K562 (cell line): Measurements from ENCODE around the gene ZFPM1. TPM values are rescaled to one million over a fixed set of nuclear protein-coding genes. Genes with fewer than 3 reads are reported as not detected.
A peak's percentile ranks its signal among the peaks of the same experiment; 100 is the strongest.

ENCODE experiments used
- DMBX1 ChIP-seq: fragments of 250-450 bp; sonication (Bioruptor Pico); IDR thresholded peaks from 2 replicates; pipeline ENCODE4 v1.8.0; 2022; ENCODE audit warnings: inconsistent platforms, mild to moderate bottlenecking, moderate library complexity, borderline replicate concordance
- ELF2 ChIP-seq: fragments of 250-450 bp; sonication (Bioruptor Pico); IDR thresholded peaks from 2 replicates; pipeline ENCODE4 v1.5.0; 2021; ENCODE audit warnings: mild to moderate bottlenecking
- FOS ChIP-seq: IDR thresholded peaks from 3 replicates; pipeline ENCODE4 v1.6.1; 2011; ENCODE audit not compliant: insufficient read length; ENCODE audit errors: extremely low read depth
- LARP7 ChIP-seq: fragments of 450-650 bp; IDR thresholded peaks from 2 replicates; pipeline ENCODE4 v1.6.1; 2016
- MIER1 ChIP-seq: fragments of 450-650 bp; IDR thresholded peaks from 2 replicates; pipeline ENCODE4 v1.6.1; 2016; ENCODE audit warnings: antibody characterized with exemption, mild to moderate bottlenecking, low read depth
- MYNN ChIP-seq, 2 experiments: sonication (generic); formaldehyde crosslinking in 1 of 2; IDR thresholded peaks; 2 replicates each; pipeline versions ENCODE4 v1.5.0 to v1.6.1; 2016 to 2020; ENCODE audit warnings: antibody characterized with exemption in 1 of 2, missing genetic modification reagents in 1 of 2
- NBN ChIP-seq: fragments of 450-650 bp; IDR thresholded peaks from 2 replicates; pipeline ENCODE4 v1.6.1; 2016; ENCODE audit warnings: low read depth, mild to moderate bottlenecking
- PHF21A ChIP-seq: fragments of 450-650 bp; IDR thresholded peaks from 2 replicates; pipeline ENCODE4 v1.6.1; 2017; ENCODE audit warnings: low read depth, borderline replicate concordance
- RBM22 ChIP-seq: fragments of 200-400 bp; formaldehyde crosslinking; IDR thresholded peaks from 2 replicates; pipeline ENCODE4 v1.6.1; 2018; ENCODE audit warnings: low read length, low read depth; ENCODE audit not compliant: poor library complexity, severe bottlenecking
- TBP ChIP-seq: optimal IDR thresholded peaks from 2 replicates; pipeline ENCODE3; 2011; ENCODE audit warnings: low read depth, low read length, improper control_type of control experiment
- ZKSCAN1 ChIP-seq: fragments of 150-350 bp; IDR thresholded peaks from 2 replicates; pipeline ENCODE4 v1.6.1; 2016; ENCODE audit warnings: low read depth, low read length
- ZNF121 ChIP-seq: sonication (generic); formaldehyde crosslinking; conservative IDR thresholded peaks from 2 replicates; pipeline ENCODE4 v1.8.0; 2022; ENCODE audit warnings: missing genetic modification reagents
- polyA plus RNA-seq, 8 experiments: library from polyadenylated mRNA; depleted of rRNA in 4 of 8; stranded (reverse) in 5 of 8; unstranded in 3 of 8; fragments of >200 nt; fragmentation: Nextera tagmentation in 2 of 8; fragmentation: Illumina TruSeq in 1 of 8; extraction: Ambion mirVana in 2 of 8; extraction: Trizol in 1 of 8; gene quantifications; 2 replicates each; pipeline versions ENCODE4 v1.2.1 to v1.2.3, GENCODE V29; 2011 to 2014; ENCODE audit warnings: inconsistent platforms in 1 of 8, missing spikeins in 1 of 8
- total RNA-seq, 7 experiments: library from RNA; depleted of rRNA in 6 of 7; stranded (reverse); fragments of >200 nt in 6 of 7; fragmentation: Illumina TruSeq in 2 of 7; extraction: Trizol in 2 of 7; gene quantifications; 2 replicates each; pipeline versions ENCODE4 v1.2.1 to v1.2.3, GENCODE V29; 2011 to 2021; ENCODE audit warnings: low replicate concordance in 1 of 7
- TF ChIP-seq, protein P1 (sequence below): fragments of 250-450 bp; sonication (Bioruptor Pico); IDR thresholded peaks from 2 replicates; pipeline ENCODE4 v1.5.0; 2021; ENCODE audit warnings: mild to moderate bottlenecking, moderate library complexity
- TF ChIP-seq, protein P2 (sequence below): fragments of 450-650 bp; conservative IDR thresholded peaks from 2 replicates; pipeline ENCODE4 v1.6.1; 2016; ENCODE audit warnings: missing genetic modification characterization, low read depth, mild to moderate bottlenecking, missing compliant biosample characterization, moderate library complexity
- TF ChIP-seq, protein P3 (sequence below), 3 experiments: fragments of 200-800 bp in 1 of 3; fragments of 250-450 bp in 1 of 3; fragments of 450-650 bp in 1 of 3; sonication (Bioruptor Pico) in 1 of 3; sonication (Bioruptor generic) in 1 of 3; formaldehyde crosslinking in 1 of 3; IDR thresholded peaks; 2 replicates each; pipeline versions ENCODE4 v1.6.1 to v1.8.0; 2016 to 2022; ENCODE audit warnings: mild to moderate bottlenecking in 2 of 3, missing genetic modification characterization in 2 of 3, missing compliant biosample characterization in 1 of 3, moderate library complexity in 1 of 3
- TF ChIP-seq, protein P4 (sequence below): sonication (generic); formaldehyde crosslinking; IDR thresholded peaks from 2 replicates; pipeline ENCODE4 v1.8.1; 2023; ENCODE audit warnings: mild to moderate bottlenecking, missing genetic modification reagents

The ZFPM1 gene
- total and polyA plus RNA-seq, 9 of the 15 experiments (the other 6 are each of a cell fraction or from before 2014, with no cell fraction given): 0.03 to 35.9 (median 1.4) TPM

DNA sequence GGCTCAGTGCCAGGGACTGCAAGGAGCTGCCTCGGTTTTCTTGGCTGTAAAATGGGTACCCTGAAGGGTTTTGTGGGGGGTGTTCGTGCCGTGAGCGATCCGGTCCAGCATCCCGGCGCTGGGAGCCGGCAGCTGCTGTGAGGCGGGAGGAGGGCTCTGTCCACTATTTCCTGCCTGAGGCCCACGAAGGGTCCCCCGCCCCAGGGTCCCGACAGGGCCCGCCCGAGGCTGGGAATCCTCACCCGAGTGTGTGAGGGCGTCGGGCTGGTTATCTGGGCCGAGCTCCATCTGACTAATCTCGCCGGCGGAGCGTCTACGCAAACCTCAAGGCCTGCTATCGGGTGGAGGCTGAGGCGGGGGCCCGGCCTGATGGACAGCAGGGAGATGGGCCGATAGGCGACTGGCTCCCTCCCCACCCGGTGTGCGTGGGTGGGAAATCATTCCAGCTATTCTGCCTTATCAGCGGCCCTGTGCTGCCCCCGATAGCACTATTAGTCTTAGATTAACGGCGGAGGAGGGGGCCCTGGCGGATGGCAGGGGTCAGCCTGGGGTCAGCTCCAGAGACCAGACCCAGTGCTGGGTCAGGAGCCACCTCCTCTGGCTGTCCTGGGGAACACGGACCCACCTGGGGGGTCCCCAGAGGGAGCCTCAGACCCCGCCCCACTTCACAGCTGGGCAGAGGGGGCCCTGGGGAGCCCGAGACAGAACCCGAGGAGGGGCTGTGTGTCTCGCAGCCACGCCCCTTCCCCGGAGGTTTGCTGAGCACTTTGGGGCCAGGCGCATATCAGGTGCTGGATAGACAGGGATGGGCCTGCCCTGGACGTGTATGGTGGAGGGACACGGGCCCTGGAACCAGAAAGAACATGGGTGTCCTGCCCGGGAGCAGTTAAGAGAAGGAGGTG lies 44.7 kb downstream of the ZFPM1 start (continued):
- TF ChIP-seq MYNN (IDR thresholded peaks at IDR 0.05): no peak; the same call in 1 of the 2 replicates
- TF ChIP-seq MYNN (CRISPR knock-in tag; IDR thresholded peaks at IDR 0.05): no peak
- TF ChIP-seq LARP7: no peak
- TF ChIP-seq, protein P1, sequence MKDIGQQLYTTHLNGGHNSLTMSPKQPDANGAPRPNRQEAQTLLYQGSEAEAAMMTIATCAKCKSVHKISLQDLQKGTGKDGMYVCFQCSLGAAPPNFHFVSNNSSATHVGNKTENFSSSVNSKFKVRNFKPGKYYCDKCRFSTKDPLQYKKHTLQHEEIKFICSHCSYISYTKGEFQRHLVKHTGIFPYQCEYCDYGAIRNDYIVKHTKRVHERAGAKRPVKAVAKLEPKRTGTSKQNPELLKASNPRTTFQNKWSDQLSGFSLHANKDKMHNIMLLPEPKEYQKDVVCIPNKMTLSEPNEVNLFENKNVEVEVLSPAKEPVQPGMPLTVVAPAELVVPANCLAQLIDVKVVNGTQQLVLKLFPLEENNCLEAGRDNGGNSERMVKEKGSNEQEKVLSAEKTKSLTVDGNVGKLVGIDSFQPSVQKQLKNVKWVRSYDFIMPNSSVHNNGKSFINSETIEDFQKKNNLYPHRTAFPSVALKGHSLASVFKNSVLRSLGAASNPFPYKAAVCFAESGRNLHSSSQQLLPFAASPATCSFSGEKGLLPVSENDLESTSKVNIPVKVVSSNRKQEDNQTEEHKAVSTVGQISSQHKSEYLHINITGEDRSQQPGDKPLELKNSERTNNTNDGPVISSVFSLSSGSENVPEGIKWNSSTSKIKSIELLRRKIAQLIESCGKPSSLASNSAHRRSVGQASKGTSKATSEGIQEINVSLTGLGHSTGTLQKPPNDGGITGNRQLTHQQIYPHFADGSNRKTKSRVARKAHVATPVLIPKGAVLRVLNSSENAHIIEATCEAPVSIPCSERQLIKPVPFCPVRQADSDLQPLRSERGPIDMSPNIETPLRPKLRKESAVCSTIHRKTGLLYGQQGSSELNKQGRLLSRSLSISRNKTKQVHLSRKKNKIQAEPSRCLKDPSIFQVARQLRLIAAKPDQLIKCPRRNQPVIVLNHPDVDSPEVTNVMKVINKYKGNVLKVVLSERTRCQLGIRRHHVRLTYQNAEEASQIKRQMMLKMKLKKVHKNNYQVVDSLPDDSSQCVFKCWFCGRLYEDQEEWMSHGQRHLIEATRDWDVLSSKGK (CRISPR knock-in tag): no peak
- TF ChIP-seq PHF21A: peak; percentile 34; the same call in 1 of the 2 replicates
- TF ChIP-seq DMBX1 (CRISPR knock-in tag): peak; percentile 60
- no peak for TF ChIP-seq FOS
- TF ChIP-seq ELF2 (CRISPR knock-in tag): no peak
- no peak for TF ChIP-seq MIER1
- TF ChIP-seq, protein P2, sequence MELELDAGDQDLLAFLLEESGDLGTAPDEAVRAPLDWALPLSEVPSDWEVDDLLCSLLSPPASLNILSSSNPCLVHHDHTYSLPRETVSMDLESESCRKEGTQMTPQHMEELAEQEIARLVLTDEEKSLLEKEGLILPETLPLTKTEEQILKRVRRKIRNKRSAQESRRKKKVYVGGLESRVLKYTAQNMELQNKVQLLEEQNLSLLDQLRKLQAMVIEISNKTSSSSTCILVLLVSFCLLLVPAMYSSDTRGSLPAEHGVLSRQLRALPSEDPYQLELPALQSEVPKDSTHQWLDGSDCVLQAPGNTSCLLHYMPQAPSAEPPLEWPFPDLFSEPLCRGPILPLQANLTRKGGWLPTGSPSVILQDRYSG (tag): no peak
- no peak for TF ChIP-seq ZNF121 (CRISPR knock-in tag)
- TF ChIP-seq, protein P3, sequence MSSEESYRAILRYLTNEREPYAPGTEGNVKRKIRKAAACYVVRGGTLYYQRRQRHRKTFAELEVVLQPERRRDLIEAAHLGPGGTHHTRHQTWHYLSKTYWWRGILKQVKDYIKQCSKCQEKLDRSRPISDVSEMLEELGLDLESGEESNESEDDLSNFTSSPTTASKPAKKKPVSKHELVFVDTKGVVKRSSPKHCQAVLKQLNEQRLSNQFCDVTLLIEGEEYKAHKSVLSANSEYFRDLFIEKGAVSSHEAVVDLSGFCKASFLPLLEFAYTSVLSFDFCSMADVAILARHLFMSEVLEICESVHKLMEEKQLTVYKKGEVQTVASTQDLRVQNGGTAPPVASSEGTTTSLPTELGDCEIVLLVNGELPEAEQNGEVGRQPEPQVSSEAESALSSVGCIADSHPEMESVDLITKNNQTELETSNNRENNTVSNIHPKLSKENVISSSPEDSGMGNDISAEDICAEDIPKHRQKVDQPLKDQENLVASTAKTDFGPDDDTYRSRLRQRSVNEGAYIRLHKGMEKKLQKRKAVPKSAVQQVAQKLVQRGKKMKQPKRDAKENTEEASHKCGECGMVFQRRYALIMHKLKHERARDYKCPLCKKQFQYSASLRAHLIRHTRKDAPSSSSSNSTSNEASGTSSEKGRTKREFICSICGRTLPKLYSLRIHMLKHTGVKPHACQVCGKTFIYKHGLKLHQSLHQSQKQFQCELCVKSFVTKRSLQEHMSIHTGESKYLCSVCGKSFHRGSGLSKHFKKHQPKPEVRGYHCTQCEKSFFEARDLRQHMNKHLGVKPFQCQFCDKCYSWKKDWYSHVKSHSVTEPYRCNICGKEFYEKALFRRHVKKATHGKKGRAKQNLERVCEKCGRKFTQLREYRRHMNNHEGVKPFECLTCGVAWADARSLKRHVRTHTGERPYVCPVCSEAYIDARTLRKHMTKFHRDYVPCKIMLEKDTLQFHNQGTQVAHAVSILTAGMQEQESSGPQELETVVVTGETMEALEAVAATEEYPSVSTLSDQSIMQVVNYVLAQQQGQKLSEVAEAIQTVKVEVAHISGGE (CRISPR knock-in tag; IDR thresholded peaks at IDR 0.05): peak in 1 of 3 experiments; percentile 63; a peak in 2 of 6 replicates
- TF ChIP-seq ZKSCAN1: no peak
- no peak for TF ChIP-seq RBM22
- TF ChIP-seq, protein P4, sequence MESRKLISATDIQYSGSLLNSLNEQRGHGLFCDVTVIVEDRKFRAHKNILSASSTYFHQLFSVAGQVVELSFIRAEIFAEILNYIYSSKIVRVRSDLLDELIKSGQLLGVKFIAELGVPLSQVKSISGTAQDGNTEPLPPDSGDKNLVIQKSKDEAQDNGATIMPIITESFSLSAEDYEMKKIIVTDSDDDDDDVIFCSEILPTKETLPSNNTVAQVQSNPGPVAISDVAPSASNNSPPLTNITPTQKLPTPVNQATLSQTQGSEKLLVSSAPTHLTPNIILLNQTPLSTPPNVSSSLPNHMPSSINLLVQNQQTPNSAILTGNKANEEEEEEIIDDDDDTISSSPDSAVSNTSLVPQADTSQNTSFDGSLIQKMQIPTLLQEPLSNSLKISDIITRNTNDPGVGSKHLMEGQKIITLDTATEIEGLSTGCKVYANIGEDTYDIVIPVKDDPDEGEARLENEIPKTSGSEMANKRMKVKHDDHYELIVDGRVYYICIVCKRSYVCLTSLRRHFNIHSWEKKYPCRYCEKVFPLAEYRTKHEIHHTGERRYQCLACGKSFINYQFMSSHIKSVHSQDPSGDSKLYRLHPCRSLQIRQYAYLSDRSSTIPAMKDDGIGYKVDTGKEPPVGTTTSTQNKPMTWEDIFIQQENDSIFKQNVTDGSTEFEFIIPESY: no peak; the same call in 1 of the 2 replicates
- TF ChIP-seq NBN: peak; percentile 59; the same call in 1 of the 2 replicates
- no peak for TF ChIP-seq TBP
